NCI-H524 treated with DMSO at 0.1 percent for 48 hours (cell line): ENCODE results near the gene LRP1B.
A peak's percentile ranks its signal among the peaks of the same experiment; 100 is the strongest.

Experiments used
- DNase-seq: peaks from one replicate; lab custom pipeline; 2025; lab: John Stamatoyannopoulos, UW

LRP1B gene

GRCh38 chr2:141947396-141948114, 183.3 kb downstream of the LRP1B start:
- no peak for DNase-seq

- no peak for DNase-seq
Observed at GRCh38 chr2:141946016-141946415, 184.8 kb downstream of the LRP1B start.

GRCh38 chr2:141943918-141944317, 186.9 kb downstream of the LRP1B start:
- DNase-seq, result no peak

- no peak for DNase-seq
Observed at GRCh38 chr2:141942006-141942789, 188.6 kb downstream of the LRP1B start.

- DNase-seq, result no peak
Observed at GRCh38 chr2:141941210-141941714, 189.6 kb downstream of the LRP1B start.

GRCh38 chr2:141940709-141941108, 190.1 kb downstream of the LRP1B start:
- DNase-seq, result no peak

- no peak for DNase-seq
Observed at GRCh38 chr2:141933226-141933625, 197.6 kb downstream of the LRP1B start.

GRCh38 chr2:141932261-141932660, 198.6 kb downstream of the LRP1B start:
- no peak for DNase-seq

- DNase-seq, result no peak
Observed at GRCh38 chr2:141931797-141932196, 199.0 kb downstream of the LRP1B start.

GRCh38 chr2:141930803-141931202, 200.0 kb downstream of the LRP1B start:
- no peak for DNase-seq

GRCh38 chr2:141929331-141930252, 201.2 kb downstream of the LRP1B start:
- no peak for DNase-seq

- DNase-seq, result no peak
Observed at GRCh38 chr2:141928476-141928875, 202.3 kb downstream of the LRP1B start.

- DNase-seq, result no peak
Observed at GRCh38 chr2:141927536-141927935, 203.3 kb downstream of the LRP1B start.

- no peak for DNase-seq
Observed at GRCh38 chr2:141925511-141925910, 205.3 kb downstream of the LRP1B start.

GRCh38 chr2:141923657-141924056, 207.2 kb downstream of the LRP1B start:
- no peak for DNase-seq

- no peak for DNase-seq
Observed at GRCh38 chr2:141911485-141912066, 219.2 kb downstream of the LRP1B start.

- DNase-seq, result no peak
Observed at GRCh38 chr2:141906678-141907077, 224.1 kb downstream of the LRP1B start.

GRCh38 chr2:141900826-141901225, 230.0 kb downstream of the LRP1B start:
- DNase-seq, result no peak

GRCh38 chr2:141899740-141900139, 231.1 kb downstream of the LRP1B start:
- peak; percentile 70 for DNase-seq

- DNase-seq, result no peak
Observed at GRCh38 chr2:141889788-141890187, 241.0 kb downstream of the LRP1B start.

- no peak for DNase-seq
Observed at GRCh38 chr2:141888987-141889555, 241.7 kb downstream of the LRP1B start.
